ENCODE data around the gene TTC24. TPM values are rescaled to one million over a fixed set of nuclear protein-coding genes. Genes with fewer than 3 reads are reported as not detected.

The TTC24 gene
- total RNA-seq, 1 donor from 2014 or later: not detected

DNA sequence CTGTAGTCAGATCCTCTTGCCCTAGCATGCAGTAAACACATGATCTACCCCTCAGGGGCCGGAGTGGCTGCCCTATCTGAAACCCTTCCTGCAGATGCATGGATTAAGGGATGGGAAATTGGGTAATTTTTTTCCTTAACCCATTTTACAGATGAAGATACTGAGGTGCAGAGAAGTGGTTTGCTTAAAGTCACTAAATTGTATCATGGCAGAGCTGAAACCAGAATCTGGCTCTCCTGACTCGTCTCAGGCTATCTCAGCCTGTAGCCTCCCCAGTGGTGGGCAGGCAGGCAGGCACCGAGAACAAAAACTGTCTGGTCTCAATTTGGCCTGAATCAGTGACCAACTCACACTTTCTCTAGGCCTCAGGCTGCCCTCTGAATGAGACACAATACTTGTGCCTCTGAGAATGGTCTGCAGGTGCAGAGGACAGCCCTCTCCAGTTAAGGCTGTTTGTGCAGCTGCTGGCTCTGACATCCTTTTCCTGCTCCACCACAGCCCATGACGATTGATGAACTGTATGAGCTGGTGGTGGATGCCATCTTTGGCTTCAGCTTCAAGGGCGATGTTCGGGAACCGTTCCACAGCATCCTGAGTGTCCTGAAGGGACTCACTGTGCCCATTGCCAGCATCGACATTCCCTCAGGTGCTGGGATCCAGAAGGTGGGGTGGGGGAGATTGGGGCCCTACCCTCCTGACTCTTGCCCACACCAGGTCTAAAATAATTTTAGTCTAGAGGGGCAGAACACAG is 13.6 kb downstream of the TTC24 start:
- FAIRE-seq: no peak

DNA sequence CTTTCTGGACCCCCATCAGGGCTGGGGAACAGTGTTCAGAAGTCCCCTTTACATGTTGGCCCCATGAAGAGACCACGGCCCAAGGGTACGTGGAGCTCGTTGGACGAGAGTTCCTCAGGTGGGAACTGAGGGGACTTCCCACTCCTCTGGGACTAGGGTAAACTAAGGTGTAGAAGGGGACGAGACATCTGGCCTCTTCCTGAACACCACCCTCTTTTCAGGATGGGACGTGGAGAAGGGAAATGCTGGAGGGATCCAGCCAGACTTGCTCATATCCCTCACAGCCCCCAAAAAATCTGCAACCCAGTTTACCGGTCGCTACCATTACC is 14.1 kb downstream of the TTC24 start:
- TF ChIP-seq, protein P1, sequence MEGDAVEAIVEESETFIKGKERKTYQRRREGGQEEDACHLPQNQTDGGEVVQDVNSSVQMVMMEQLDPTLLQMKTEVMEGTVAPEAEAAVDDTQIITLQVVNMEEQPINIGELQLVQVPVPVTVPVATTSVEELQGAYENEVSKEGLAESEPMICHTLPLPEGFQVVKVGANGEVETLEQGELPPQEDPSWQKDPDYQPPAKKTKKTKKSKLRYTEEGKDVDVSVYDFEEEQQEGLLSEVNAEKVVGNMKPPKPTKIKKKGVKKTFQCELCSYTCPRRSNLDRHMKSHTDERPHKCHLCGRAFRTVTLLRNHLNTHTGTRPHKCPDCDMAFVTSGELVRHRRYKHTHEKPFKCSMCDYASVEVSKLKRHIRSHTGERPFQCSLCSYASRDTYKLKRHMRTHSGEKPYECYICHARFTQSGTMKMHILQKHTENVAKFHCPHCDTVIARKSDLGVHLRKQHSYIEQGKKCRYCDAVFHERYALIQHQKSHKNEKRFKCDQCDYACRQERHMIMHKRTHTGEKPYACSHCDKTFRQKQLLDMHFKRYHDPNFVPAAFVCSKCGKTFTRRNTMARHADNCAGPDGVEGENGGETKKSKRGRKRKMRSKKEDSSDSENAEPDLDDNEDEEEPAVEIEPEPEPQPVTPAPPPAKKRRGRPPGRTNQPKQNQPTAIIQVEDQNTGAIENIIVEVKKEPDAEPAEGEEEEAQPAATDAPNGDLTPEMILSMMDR (IDR thresholded peaks at IDR 0.05; ENCODE audit: insufficient read depth, low read length, severe bottlenecking): no peak
- Histone ChIP-seq H3K36me3 (ENCODE audit: control insufficient read depth, insufficient read depth, low read length) (peaks cover 24% of the 10 kb centered on the region), H3K27me3 (ENCODE audit: control insufficient read depth, insufficient read depth, low read length) (no peaks in the 10 kb centered on the region), H3K4me3 (ENCODE audit: low read depth, low read length) (no peak overlapping the region)
- DNase-seq (ENCODE audit: low read depth): no peak
- no peak for FAIRE-seq

More for the DNA sequence above, 13.6 kb downstream of the TTC24 start:
- DNase-seq (ENCODE audit: low read depth): no peak
- Histone ChIP-seq H3K27me3 (ENCODE audit: control insufficient read depth, insufficient read depth, low read length) (no peaks in the 10 kb centered on the region), H3K36me3 (ENCODE audit: control insufficient read depth, insufficient read depth, low read length) (peaks cover 22% of the 10 kb centered on the region), H3K4me3 (ENCODE audit: low read depth, low read length) (no peak overlapping the region)
- TF ChIP-seq, protein P1 (IDR thresholded peaks at IDR 0.05; ENCODE audit: insufficient read depth, low read length, severe bottlenecking): no peak

DNA sequence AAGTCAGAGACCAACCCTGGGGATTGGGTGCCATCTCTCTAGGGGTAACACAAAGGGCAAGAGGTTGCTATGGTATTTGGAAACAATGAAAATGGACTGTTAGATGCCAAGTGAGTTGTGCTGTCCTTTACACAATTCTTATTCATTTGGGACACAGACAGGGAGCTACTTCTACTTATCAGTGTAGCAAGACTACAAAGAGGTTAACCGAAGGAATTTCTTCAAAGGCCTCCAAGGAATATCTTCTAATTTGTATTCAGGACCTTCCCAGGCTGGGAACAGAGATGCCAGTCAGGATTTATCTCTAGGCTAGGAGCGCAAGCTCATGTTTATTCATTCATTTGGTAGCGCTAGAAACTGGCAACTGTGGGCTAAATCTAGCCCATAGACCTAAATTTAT is 14.7 kb downstream of the TTC24 start:
- no peak for DNase-seq (ENCODE audit: low read depth)
- FAIRE-seq: no peak
- no peak overlapping the region for H3K4me3 ChIP-seq (ENCODE audit: low read depth, low read length)
- TF ChIP-seq, protein P1 (IDR thresholded peaks at IDR 0.05; ENCODE audit: insufficient read depth, low read length, severe bottlenecking): no peak
- H3K27me3 ChIP-seq (ENCODE audit: control insufficient read depth, insufficient read depth, low read length): no peaks in the 10 kb centered on the region
- peaks cover 24% of the 10 kb centered on the region for H3K36me3 ChIP-seq (ENCODE audit: control insufficient read depth, insufficient read depth, low read length)

DNA sequence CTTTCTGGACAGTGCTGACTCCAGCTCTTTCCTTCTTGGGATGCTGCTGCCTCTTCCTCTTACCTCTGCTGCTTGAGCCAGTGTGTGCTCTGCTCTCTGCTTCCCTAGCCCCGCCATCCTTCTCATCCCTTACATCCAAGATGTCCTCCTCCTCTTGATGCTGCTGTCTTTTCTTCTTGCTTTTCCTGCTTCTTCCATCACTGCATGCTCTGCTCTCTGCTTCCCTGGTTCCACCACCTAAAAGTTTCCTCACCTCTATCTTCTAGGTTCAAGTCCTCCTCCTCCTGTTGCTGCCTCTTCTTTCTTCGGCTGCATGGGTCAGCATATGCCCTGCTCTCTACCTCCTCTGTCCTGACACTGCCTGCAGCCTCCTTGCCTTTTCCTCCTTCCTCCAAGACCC is 15.5 kb downstream of the TTC24 start:
- TF ChIP-seq, protein P1 (IDR thresholded peaks at IDR 0.05; ENCODE audit: insufficient read depth, low read length, severe bottlenecking): no peak
- Histone ChIP-seq H3K36me3 (ENCODE audit: control insufficient read depth, insufficient read depth, low read length) (peaks cover 24% of the 10 kb centered on the region), H3K27me3 (ENCODE audit: control insufficient read depth, insufficient read depth, low read length) (no peaks in the 10 kb centered on the region), H3K4me3 (ENCODE audit: low read depth, low read length) (no peak overlapping the region)
- DNase-seq (ENCODE audit: low read depth) (no peak), FAIRE-seq (no peak)

DNA sequence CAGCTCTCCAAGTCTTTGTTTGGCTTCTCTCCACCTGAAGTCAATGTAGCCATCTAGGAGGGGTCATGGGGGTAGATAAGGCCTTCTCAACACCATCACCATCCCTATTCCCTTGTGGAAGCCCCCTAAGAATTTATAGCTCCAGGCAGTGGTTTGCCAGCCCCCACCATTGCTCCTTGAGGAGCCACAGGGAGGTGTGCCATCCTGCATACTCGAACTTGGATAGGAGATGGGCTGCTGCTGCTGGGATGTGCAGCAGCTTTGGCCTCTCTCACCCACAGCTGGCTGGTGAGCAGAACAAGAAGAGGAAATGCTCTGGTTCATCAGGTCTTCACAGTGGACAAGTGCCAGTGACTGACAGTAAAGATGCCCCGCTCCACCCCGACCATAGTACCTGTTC is 16.9 kb downstream of the TTC24 start:
- Histone ChIP-seq H3K4me3 (ENCODE audit: low read depth, low read length) (no peak overlapping the region), H3K36me3 (ENCODE audit: control insufficient read depth, insufficient read depth, low read length) (peaks cover 24% of the 10 kb centered on the region), H3K27me3 (ENCODE audit: control insufficient read depth, insufficient read depth, low read length) (no peaks in the 10 kb centered on the region)
- TF ChIP-seq, protein P1 (IDR thresholded peaks at IDR 0.05; ENCODE audit: insufficient read depth, low read length, severe bottlenecking): no peak
- FAIRE-seq (no peak), DNase-seq (ENCODE audit: low read depth) (no peak)

DNA sequence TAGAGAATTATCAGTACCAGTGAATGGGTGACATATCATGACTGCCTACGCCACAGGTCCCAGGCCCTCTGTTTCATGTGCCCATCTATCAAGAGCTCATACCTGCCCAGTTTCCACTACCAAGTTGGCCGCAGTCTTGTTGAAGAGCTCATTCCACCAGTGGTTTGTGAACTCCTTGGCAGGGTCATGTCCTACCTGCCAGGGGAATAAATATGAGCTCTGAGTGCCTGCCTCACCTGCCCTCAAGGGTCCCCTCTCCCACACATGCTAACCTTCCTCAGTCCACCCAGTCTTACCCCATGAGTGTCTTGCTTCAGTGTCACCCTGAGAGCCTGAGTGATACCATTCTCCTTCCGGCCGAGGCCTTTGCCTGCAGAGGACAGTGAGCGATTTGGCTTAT is 18.6 kb downstream of the TTC24 start:
- peaks cover 23% of the 10 kb centered on the region for H3K36me3 ChIP-seq (ENCODE audit: control insufficient read depth, insufficient read depth, low read length)

More for the DNA sequence above, 18.6 kb downstream of the TTC24 start:
- no peak for DNase-seq (ENCODE audit: low read depth)
- H3K27me3 ChIP-seq (ENCODE audit: control insufficient read depth, insufficient read depth, low read length): no peaks in the 10 kb centered on the region
- TF ChIP-seq, protein P1 (IDR thresholded peaks at IDR 0.05; ENCODE audit: insufficient read depth, low read length, severe bottlenecking): no peak
- no peak overlapping the region for H3K4me3 ChIP-seq (ENCODE audit: low read depth, low read length)
- no peak for FAIRE-seq
